Kasumi-1 (cell line): ENCODE results near the gene STXBP2.
A peak's percentile ranks its signal among the peaks of the same experiment; 100 is the strongest.

Source experiments
- DNase-seq, 2 experiments: peaks; one replicate each; lab custom pipeline; 2025; lab: John Stamatoyannopoulos, UW

Gene STXBP2

GRCh38 chr19:7650148-7650547 lies 13.2 kb downstream of the STXBP2 start:
- no peak for DNase-seq

DNA sequence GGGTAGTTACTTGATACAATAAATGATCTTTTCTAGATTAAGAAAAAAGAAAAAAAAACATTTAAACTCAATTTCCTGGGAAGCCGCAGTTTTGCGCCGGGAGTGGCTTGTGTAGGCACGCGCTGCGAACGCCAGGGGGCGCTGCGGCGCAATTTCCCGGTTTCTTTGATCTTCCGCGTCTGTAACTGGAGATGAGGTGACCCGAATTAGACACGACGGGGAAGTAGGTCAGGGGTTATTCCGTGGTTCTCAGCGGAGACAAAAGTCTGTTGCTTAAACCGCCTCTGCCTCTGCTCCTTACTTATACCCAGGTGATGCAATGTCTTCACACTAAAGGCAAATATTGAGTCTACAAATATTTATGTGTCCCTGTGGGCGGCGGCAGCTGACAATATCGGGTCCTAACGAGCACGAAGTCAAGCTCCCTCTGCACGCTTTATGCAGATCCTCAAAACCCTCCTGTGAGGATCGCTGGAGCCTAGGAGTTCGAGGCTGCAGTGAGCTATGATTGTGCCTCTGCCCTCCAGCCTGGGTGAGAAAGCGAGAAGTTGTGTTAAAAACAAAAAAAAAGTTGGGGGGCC lies 15.2 kb downstream of the STXBP2 start:
- DNase-seq = peak; percentile 87 to 90

DNA sequence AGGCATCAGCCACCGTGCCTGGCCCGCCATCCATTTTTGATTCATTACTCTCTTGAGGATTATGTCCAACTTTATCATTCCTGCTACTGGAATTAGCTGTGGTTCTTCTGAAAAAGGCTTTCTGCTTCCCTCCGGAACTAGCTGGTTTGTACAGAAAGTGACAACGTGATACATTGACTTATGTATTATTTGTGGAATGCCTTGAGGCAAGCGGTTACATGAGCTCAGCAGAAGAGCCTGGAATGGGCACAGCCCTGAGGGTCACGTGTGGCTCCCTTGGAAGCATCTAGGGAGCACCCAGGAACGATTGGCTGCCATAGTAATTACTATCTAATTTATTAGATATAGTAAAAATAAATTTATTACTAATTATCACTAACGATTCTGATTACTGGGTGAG lies 17.5 kb downstream of the STXBP2 start:
- DNase-seq = no peak

- DNase-seq = peak; percentile 21 to 44
These were observed 18.7 kb downstream of the STXBP2 start for GRCh38 chr19:7655581-7655980.

- DNase-seq = peak; percentile 68 to 75
These were observed 20.3 kb downstream of the STXBP2 start for GRCh38 chr19:7657131-7657751.

DNA sequence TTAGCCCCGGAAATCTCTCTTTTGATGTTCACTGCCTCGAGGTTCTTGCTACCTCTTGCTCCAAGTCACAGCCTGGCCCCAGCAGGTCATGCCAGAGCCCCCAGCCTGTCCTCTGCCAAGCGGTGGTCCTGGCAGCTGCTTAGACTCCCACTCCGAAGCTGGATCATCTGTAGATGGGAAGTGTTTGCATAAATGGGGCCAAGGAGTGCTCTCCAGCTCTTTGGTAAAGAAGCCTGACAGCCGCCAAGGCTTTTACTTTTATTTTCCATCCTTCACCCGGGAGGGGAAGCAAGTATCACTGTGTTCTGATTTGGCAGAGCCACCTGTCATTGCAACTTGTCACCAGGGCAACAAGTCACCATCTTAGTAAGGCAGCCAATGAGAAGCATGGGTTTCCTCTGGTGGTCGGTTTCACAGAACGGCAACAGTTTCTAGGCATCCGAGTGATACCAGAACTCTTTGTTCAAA lies 21.3 kb downstream of the STXBP2 start:
- DNase-seq = no peak

DNA sequence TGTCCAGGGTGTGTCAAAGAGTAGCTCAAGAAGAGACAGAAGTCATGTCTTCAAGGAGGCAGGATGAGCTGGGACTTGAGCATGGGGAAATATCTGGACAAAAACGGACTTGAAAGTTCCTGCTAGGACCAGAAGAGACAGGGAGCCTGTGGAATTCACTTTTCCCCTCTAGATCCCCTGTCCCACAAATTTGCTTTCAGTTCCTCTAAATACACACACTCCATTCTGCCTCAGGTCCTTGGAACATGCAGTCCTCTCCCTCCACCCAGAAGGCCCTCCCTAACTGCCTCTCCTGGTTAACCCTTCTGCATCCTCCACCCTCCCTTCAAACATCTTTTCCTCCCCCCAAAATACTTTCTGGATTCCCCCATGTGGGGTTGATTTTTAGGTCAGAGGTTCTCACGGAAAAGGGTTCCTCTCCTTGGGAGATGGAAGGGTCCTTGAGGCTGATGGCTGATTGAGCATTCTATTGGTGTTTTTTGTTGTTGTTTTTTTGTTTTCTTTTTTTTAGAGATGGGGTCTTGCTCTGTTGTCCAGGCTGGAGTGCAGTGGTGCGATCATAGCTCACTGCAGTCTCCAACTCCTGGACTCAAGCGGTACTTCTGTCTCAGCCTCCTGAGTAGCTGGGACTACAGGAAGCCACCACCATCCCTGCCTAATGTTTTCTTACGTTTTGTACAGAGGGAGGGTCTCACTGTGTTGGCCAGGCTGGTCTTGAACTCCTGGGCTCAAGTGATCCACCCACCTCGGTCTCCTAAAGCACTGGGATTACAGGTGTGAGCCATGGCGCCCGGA lies 25.0 kb downstream of the STXBP2 start:
- DNase-seq = no peak

GRCh38 chr19:7662657-7663056 lies 25.7 kb downstream of the STXBP2 start:
- no peak for DNase-seq

DNA sequence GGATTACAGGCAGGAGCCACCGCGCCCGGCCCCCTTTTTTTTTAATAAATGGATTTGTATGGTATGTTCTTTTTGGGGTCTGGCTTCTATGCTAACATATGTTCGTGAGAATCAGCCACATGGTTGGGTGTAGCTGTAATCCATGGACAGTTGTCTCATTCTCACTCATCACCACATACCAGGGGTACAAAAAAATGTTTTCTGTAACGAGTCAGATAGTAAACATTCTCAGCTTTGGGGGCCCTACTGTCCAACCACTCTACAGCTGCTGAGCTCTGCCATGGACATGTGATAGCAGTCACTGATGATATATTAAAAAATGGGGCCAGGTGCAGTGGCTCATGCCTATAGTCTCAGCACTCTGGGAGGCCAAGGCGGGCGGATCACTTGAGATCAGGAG lies 26.8 kb downstream of the STXBP2 start:
- DNase-seq = no peak

DNA sequence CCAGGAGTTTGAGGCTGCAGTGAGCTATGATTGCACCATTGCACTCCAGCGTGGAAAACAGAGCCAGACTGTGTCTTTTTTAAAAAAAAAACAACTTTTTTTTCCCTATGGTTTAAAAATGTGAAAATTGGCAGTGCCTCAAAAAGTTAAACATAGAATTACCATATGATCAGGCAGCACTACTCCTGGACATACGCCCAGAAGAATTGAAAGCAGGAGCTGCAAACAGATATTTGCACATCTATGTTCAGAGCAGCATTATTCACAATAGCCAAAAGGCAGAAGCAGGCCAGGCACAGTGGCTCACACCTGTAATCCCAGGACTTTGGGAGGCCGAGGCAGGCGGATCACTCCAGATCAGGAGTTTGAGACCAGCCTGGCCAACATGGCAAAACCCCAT lies 28.2 kb downstream of the STXBP2 start:
- no peak for DNase-seq

- peak; percentile 48 to 70 for DNase-seq
These were observed 31.9 kb downstream of the STXBP2 start, which contains the start of gene RETN for GRCh38 chr19:7668842-7669241. RETN (plus strand) TSS chr19:7669049; CDS start chr19:7669327, 278 bp downstream.

GRCh38 chr19:7669641-7670040 lies 32.7 kb downstream of the STXBP2 start:
- no peak for DNase-seq

DNA sequence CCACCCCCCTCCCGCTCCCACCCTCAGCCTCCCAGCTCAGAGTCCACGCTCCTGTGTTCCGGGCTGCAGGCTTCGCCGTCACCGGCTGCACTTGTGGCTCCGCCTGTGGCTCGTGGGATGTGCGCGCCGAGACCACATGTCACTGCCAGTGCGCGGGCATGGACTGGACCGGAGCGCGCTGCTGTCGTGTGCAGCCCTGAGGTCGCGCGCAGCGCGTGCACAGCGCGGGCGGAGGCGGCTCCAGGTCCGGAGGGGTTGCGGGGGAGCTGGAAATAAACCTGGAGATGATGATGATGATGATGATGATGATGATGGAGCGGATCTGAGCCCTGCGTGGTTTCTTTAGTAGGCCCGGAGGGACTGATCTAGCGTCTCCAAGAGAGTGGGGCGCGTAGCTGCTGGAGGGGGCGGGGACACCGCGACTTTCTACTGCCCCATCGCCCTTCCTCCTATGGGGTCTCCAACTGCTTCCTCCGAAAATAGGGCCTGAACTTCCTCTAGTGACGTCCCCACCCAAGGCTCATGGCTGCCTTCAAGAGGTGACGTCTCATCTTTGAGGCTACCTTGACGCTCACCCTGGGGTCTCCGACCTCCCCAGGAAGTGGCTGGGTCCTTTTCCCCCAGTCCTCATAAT lies 33.4 kb downstream of the STXBP2 start:
- DNase-seq = no peak

DNA sequence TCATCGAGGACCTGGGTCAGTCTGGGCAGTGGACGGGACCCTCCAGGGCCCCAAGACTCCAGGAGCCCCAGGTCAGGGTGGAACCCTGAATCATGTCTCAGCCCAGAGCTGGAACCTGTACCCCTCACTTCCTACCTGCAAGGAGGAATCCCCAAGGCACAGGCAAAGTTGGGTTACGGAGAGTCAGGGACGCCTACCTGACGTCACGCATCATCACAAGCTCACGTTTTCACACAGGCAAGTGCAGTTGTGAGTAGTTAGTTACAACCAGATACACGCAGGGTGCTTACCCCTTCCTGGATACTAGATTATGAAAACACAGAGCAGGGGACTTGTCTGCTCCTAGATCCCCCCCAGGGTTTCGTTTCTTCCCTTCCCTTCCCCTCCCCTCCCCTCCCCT lies 33.9 kb downstream of the STXBP2 start:
- DNase-seq = no peak

- no peak for DNase-seq
These were observed 35.6 kb downstream of the STXBP2 start for GRCh38 chr19:7672522-7672921.

DNA sequence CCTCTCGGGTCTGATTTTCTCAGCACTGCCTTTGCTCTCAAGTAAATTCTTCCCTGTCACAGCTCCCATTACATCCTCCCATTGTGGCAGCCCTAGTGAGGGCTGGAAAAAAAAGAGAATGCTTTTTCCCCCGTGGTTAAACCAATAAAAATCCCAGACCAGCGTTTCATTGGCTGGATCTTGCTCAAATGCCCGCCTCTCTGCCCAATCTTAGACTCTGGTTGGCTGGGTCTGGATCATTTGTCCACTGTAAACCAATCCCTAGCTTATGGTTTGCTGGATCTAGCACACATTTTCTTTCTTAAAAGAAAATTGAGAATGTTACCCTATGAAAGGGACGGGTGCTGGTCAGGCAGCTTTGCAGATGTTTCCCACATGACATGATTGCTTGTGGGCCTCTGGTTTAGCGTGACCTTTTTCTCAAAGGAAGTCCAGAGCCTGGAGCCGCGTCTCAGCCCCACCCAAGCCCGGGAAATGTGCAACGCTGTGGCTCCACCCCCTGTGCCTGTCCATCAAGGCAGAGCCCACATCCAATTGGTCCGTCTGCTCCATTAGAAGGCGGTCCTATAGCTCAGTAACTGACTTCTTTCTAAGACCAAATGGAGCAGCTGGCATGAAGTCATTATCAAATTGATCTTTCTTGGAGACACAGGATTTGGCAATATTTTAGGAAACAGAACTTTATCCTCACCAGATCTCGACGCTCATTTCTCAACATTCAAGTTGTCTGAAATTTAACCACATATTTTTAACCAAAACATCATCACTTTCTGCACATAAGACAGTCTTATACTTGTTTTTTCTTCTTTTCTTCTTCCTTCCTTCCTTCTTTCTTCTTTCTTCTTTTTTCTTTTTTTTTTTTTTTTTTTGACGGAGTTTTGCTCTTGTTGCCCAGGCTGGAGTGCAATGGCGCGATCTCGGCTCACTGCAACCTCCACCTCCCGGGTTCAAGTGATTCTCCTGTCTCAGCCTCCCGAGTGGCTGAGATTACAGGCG lies 37.4 kb downstream of the STXBP2 start:
- DNase-seq = peak; percentile 47 to 51

- DNase-seq = peak; percentile 72 to 76
These were observed 39.5 kb downstream of the STXBP2 start for GRCh38 chr19:7676376-7676775.

DNA sequence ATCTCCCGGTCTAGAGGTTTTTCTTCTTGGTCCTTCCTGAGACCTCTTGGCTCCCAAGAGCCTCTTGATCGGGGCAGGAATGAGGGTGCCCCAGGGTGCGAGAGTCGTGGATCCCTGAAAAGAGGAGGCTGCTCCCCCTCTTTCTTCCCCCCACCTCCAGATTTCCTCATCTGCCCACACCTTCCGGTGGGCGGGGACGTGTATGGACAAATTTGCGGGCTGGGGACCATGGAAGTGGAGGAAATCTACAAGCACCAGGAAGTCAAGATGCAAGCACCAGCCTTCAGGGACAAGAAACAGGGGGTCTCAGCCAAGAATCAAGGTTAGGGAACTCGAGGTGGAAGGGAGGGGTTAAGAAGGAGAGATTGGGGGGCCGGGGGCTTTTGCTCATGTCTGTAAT lies 39.9 kb downstream of the STXBP2 start, which contains the start of gene MCEMP1:
Gene MCEMP1, plus strand, starts transcription at position 237 of the 400 bp plus-strand sequence. Its CDS starts 31 bp downstream, at position 268.
- peak in 1 of 2 experiments; percentile 51 for DNase-seq

DNA sequence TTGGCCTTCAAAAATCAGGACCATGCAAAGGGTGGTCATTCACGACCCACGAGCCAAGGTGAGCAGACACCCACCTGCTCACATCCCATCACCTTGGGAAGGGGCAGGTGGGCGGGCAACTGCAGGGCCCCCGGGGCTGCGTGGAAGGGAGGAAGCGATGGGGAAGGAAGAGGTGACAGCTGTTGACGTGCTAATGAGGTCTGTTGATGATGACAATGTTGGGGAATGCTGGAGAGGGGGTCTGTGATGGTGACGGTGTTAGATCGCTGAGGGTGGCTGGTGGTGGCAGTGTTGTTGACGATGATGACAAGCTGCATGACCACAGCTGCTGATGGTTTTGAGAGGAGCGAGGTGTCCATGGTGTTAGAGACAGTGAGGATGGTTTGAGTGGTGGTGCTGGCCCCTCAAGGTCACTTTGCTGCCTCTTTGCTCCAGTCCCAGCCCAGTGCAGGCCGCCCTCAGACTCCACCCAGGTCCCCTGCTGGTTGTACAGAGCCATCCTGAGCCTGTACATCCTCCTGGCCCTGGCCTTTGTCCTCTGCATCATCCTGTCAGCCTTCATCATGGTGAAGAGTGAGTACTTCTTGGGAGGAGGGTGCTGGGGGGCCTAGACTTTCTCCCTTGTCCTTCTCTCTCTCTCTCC lies 40.9 kb downstream of the STXBP2 start:
- no peak for DNase-seq

GRCh38 chr19:7678971-7679751 lies 42.3 kb downstream of the STXBP2 start:
- peak; percentile 29 to 30 for DNase-seq
